HUES48 (cell line): ENCODE results near the gene TTC3.
"Not testable (repeated sequence)": the region's sequence is repeated elsewhere in the genome, so short reads cannot be mapped to it uniquely, and the experiment has no call there.

Source experiments
- H3K27ac ChIP-seq: one replicate; pipeline ENCODE4 v1.7.0; 2013; ENCODE audit warnings: low read depth, low read length, inconsistent platforms
- H3K27me3 ChIP-seq: 2 replicates; pipeline ENCODE4 v1.6.1; 2013; ENCODE audit warnings: mild to moderate bottlenecking, low read length; ENCODE audit not compliant: control insufficient read depth, insufficient read depth
- H3K36me3 ChIP-seq: 2 replicates; pipeline ENCODE4 v1.6.1; 2013; ENCODE audit warnings: low read length; ENCODE audit not compliant: control insufficient read depth, insufficient read depth
- H3K4me1 ChIP-seq: 2 replicates; pipeline ENCODE4 v1.6.1; 2013; ENCODE audit warnings: mild to moderate bottlenecking, low read length; ENCODE audit not compliant: control insufficient read depth, insufficient read depth
- H3K4me3 ChIP-seq: 2 replicates; pipeline ENCODE4 v1.5.1; 2013; ENCODE audit warnings: mild to moderate bottlenecking, low read depth, low read length
- H3K9ac ChIP-seq: 2 replicates; pipeline ENCODE4 v1.6.1; 2013; ENCODE audit warnings: mild to moderate bottlenecking, low read depth, low read length, moderate library complexity
- H3K9me3 ChIP-seq: 2 replicates; pipeline ENCODE4 v1.6.1; 2013; ENCODE audit warnings: low read length; ENCODE audit not compliant: control insufficient read depth, insufficient read depth

Gene TTC3

DNA sequence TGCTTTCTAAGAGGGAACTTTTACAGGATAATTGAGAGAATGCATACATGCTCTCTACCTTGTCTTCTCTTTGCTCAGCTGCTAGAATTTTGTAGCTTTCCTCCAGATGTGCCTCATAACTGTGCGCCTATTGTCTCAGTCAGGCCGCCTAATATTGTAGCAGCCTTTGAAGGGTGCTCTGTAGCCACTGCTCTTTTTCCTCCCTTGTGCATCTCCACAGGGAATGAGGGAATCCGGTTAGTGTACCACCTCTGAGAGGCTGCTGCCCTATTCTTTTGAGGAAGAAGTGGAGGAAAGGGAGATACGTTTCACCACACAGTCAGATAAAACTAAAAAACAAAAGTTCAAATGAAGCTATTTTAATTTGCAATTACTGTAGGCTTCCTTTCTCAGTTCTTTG, 22.8 kb downstream of the TTC3 start:
- no peaks in the 10 kb centered on the region for H3K9me3 ChIP-seq
- no peak overlapping the region for H3K9ac ChIP-seq
- no peaks in the 10 kb centered on the region for H3K36me3 ChIP-seq
- no peaks in the 10 kb centered on the region for H3K4me1 ChIP-seq
- H3K27me3 ChIP-seq, result no peaks in the 10 kb centered on the region
- H3K4me3 ChIP-seq, result no peak overlapping the region
- no peak overlapping the region for H3K27ac ChIP-seq

DNA sequence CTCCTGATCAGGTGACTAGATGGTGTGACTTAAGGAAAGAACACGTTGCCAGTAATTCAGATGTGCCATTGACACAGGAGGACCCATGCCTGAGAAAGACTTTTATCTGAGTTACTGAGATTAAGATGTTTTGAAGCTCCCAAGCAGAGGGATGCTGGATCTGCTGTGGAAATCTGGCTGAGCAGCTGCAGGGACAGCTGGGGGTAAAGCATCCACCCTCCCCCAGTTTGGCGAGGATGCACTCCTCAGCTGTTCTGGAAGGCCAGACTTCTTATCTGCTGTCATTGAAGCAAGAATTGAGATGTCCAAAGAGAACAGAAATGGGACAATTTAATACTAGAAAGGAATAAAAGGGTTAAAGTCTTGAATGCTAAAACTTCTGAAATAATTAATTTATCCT, 25.7 kb downstream of the TTC3 start:
- H3K27ac ChIP-seq, result no peak overlapping the region
- no peaks in the 10 kb centered on the region for H3K9me3 ChIP-seq
- H3K36me3 ChIP-seq, result no peaks in the 10 kb centered on the region
- H3K4me3 ChIP-seq, result no peak overlapping the region
- H3K27me3 ChIP-seq, result no peaks in the 10 kb centered on the region
- H3K9ac ChIP-seq, result no peak overlapping the region
- no peaks in the 10 kb centered on the region for H3K4me1 ChIP-seq

DNA sequence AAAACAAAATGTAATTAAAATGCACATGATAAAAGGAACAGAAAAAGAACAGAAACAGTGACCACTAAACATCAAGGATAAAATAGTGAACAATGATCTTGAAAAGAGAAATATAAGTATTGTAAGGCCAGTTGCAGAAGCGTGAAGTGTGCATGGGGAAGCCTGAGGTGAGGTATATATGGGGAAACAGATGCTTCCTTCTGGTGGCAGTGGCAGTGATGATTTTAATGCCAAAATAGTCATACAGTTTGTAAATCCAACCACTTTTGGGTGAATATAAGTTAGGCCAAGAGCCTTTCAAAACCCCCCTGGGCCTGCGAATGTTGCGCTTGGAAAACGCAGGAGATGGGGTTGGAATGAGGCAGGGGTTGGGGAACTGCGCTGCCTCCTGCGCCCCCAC, 27.3 kb downstream of the TTC3 start:
- Histone ChIP-seq H3K36me3 (no peaks in the 10 kb centered on the region), H3K9ac (no peak overlapping the region), H3K27me3 (no peaks in the 10 kb centered on the region), H3K9me3 (no peaks in the 10 kb centered on the region), H3K4me1 (no peaks in the 10 kb centered on the region), H3K27ac (no peak overlapping the region), H3K4me3 (no peak overlapping the region)

DNA sequence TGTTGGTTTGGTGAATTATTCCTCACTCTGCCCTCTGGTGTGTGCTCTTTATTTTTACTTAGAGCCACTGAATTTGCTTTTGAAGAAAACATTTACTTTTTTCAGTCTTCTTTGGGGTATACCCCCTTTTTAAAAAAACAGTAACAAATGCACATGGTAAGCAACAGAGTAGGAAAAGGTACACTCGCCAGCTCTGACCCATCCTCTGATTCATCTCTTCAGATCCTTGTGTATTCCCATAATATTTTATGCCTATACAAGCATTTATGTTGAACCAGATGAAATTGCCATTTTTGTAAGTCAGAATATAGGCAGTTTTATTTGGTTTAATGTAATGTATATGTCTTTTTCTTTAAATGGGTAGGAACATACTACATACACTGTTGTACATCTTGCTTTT, 28.3 kb downstream of the TTC3 start:
- Histone ChIP-seq H3K36me3 (no peaks in the 10 kb centered on the region), H3K9me3 (no peaks in the 10 kb centered on the region), H3K27me3 (no peaks in the 10 kb centered on the region), H3K4me3 (no peak overlapping the region), H3K27ac (no peak overlapping the region), H3K4me1 (no peaks in the 10 kb centered on the region), H3K9ac (no peak overlapping the region)

DNA sequence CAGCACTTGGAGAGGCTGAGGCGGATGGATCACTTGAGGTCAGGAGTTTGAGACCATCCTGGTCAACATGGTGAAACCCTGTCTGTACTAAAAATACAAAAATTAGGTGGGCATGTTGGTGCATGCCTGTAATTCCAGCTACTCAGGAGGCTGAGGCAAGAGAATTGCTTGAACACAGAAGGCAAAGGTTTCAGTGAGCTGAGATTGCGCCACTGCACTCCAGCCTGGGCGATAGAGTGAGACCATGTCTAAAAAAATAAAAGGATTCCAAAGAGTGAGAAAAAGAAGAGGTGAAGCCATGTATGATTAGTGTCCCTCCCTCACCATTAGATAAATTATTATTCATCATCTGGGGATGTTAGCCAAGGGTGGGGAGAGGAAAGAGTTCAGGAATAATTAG, 29.7 kb downstream of the TTC3 start:
- H3K9me3 ChIP-seq, H3K27me3 ChIP-seq, H3K4me1 ChIP-seq, H3K9ac ChIP-seq, H3K4me3 ChIP-seq, H3K36me3 ChIP-seq, H3K27ac ChIP-seq: not testable (repeated sequence)

DNA sequence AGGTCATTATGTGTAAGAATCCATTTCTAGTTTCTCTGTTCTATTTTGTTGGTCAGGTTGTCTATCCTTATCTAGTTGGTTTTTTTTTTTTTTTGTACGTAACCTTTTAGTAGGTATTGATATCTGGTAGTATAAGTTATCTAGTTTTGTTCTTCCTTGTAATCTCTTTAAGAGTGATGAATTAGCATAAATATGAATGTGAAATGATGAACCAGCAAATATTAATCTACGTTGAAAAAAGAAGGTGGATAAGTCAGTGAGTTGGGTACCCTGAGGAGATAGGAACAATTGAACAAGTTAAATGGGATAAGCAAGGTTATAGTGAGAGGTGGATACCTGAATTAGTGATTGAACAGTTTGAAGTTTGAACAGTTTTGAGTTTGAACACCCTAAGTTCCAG, 33.9 kb downstream of the TTC3 start:
- Histone ChIP-seq H3K27me3 (no peaks in the 10 kb centered on the region), H3K9me3 (peaks cover 12% of the 10 kb centered on the region), H3K36me3 (peaks cover 2% of the 10 kb centered on the region; the same call in 1 of the 2 replicates), H3K27ac (no peak overlapping the region), H3K4me1 (no peaks in the 10 kb centered on the region), H3K9ac (no peak overlapping the region), H3K4me3 (no peak overlapping the region)

DNA sequence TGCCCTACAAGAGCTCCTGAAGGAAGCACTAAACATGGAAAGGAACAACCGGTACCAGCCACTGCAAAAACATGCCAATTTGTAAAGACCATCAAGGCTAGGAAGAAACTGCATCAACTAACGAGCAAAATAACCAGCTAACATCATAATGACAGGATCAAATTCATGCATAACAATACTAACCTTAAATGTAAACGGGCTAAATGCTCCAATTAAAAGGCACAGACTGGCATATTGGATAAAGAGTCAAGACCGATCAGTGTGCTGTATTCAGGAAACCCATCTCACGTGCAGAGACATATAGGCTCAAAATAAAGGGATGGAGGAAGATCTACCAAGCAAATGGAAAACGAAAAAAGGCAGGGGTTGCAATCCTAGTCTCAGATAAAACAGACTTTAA, 38.0 kb downstream of the TTC3 start:
- H3K9ac ChIP-seq, H3K27ac ChIP-seq, H3K36me3 ChIP-seq, H3K4me3 ChIP-seq, H3K27me3 ChIP-seq, H3K4me1 ChIP-seq: not testable (repeated sequence)
- H3K9me3 ChIP-seq, result peaks cover 12% of the 10 kb centered on the region

DNA sequence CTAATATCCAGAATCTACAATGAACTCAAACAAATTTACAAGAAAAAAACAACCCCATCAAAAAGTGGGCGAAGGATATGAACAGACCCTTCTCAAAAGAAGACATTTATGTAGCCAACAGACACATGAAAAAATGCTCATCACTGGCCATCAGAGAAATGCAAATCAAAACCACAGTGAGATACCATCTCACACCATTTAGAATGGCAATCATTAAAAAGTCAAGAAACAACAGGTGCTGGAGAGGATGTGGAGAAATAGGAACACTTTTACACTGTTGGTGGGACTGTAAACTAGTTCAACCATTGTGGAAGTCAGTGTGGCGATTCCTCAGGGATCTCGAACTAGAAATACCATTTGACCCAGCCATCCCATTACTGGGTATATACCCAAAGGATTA, 41.2 kb downstream of the TTC3 start:
- not testable (repeated sequence) for H3K27ac ChIP-seq, H3K9ac ChIP-seq, H3K27me3 ChIP-seq, H3K9me3 ChIP-seq, H3K4me1 ChIP-seq, H3K36me3 ChIP-seq, H3K4me3 ChIP-seq

DNA sequence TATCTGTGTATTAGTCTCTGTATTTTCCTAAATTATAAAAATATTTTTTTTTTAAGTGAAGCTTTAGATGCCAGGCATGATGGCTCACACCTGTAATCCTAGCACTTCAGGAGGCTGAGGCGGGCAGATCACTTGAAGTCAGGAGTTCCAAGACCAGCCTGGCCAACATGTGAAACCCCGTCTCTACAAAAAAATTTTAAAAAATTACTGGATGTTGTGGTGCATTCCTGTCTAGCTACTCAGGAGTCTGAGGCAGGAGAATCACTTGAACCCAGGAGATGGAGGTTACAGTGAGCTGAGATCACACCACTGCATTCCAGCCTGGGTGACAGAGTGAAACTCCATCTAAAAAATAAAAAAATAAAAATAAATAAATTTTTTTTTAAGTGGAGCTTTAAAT, 43.4 kb downstream of the TTC3 start:
- not testable (repeated sequence) for H3K36me3 ChIP-seq, H3K4me1 ChIP-seq, H3K9ac ChIP-seq, H3K9me3 ChIP-seq, H3K27ac ChIP-seq, H3K27me3 ChIP-seq, H3K4me3 ChIP-seq

DNA sequence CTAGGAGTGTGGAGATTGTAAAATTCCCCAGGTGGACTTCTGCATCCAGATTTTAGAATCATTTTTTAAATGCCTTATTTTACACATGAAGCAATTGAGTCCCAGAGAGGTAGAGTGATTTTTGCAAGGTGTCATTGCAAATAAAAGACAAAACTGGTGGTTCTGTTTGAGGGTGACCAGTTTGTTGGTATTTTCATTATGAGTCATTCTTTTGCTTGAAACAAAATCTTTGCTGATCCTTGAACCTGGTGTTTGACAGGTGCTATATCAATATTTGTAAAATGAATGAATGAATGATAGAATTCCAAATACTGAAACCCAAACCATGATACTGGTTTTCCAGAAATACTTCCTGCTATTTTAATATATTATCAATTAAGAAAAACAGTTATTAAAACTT, 44.1 kb downstream of the TTC3 start:
- Histone ChIP-seq H3K36me3 (no peaks in the 10 kb centered on the region), H3K9ac (no peak overlapping the region), H3K4me3 (no peak overlapping the region), H3K27me3 (no peaks in the 10 kb centered on the region), H3K9me3 (no peaks in the 10 kb centered on the region), H3K27ac (no peak overlapping the region), H3K4me1 (no peaks in the 10 kb centered on the region; the same call in 1 of the 2 replicates)

DNA sequence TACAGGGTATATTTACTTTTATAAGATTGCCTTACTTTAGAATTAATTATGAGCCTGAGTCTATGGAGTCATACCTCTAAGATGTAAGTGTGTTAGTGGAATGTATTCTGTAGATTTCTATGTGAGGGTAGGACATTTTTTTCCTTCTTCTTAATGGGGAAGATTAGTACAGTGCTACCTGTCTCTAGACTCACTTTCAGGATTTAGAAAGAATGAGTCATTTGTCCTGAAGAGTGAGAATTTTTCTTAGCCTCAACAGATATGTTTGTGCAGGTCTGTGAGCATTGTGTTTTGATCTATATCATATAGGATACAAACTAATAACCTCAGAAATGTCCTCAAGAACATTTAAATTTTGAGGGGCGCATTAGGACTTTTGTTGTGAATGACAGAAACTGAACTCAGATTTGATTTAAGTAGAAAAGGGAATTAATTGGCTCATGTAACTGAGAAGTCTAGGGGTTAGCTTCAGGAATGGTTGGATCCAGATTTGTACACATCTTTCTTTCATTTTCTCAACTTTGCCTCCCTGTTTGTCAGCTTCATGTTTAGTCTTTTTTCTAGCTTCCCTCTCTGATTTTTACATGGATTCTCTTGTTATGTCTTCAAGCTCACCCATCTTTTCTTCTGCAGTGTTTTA, 45.3 kb downstream of the TTC3 start:
- H3K4me1 ChIP-seq, result no peaks in the 10 kb centered on the region; the same call in 1 of the 2 replicates
- no peak overlapping the region for H3K9ac ChIP-seq
- no peaks in the 10 kb centered on the region for H3K9me3 ChIP-seq
- no peaks in the 10 kb centered on the region for H3K27me3 ChIP-seq
- H3K4me3 ChIP-seq, result no peak overlapping the region
- H3K27ac ChIP-seq, result no peak overlapping the region
- H3K36me3 ChIP-seq, result no peaks in the 10 kb centered on the region
